Loucy (cell line): ENCODE data around the gene SLC35B4.

ENCODE experiments used
- H2AFZ ChIP-seq: fragments of 200-600 bp; sonication (generic); 2 replicates; pipeline ENCODE4 v1.6.0; 2016; ENCODE audit warnings: antibody characterized with exemption, mild to moderate bottlenecking, low read length, moderate library complexity
- H3F3A ChIP-seq: fragments of 200-600 bp; 2 replicates; pipeline ENCODE4 v1.6.0; 2016; ENCODE audit warnings: antibody characterized with exemption, low read depth, mild to moderate bottlenecking
- H3K27me3 ChIP-seq: fragments of 200-600 bp; sonication (generic); 2 replicates; pipeline ENCODE4 v1.6.1; 2014; ENCODE audit warnings: low read length, mild to moderate bottlenecking; ENCODE audit not compliant: insufficient read depth, poor library complexity, severe bottlenecking
- H3K36me3 ChIP-seq: fragments of 200-600 bp; sonication (generic); 2 replicates; pipeline ENCODE4 v1.6.1; 2016; ENCODE audit warnings: low read length; ENCODE audit not compliant: insufficient read depth
- H3K4me1 ChIP-seq: fragments of 200-600 bp; sonication (generic); 2 replicates; pipeline ENCODE4 v1.5.1; 2014; ENCODE audit warnings: low read length, mild to moderate bottlenecking; ENCODE audit not compliant: insufficient read depth, poor library complexity, severe bottlenecking
- H3K4me2 ChIP-seq: fragments of 200-600 bp; sonication (generic); 2 replicates; pipeline ENCODE4 v1.6.0; 2014; ENCODE audit warnings: antibody characterized with exemption, low read length, low read depth, mild to moderate bottlenecking; ENCODE audit not compliant: poor library complexity, severe bottlenecking
- H3K4me3 ChIP-seq: fragments of 200-600 bp; sonication (generic); 2 replicates; pipeline ENCODE4 v1.5.1; 2014; ENCODE audit warnings: low read length, mild to moderate bottlenecking, mixed read lengths; ENCODE audit not compliant: poor library complexity, severe bottlenecking
- H3K79me2 ChIP-seq: fragments of 200-600 bp; sonication (generic); 2 replicates; pipeline ENCODE4 v1.6.1; 2014; ENCODE audit warnings: low read length; ENCODE audit not compliant: insufficient read depth
- H3K9ac ChIP-seq: fragments of 200-600 bp; sonication (generic); 2 replicates; pipeline ENCODE4 v1.6.0; 2014; ENCODE audit warnings: mild to moderate bottlenecking, low read depth, low read length, moderate library complexity; ENCODE audit not compliant: poor library complexity, severe bottlenecking
- H3K9me2 ChIP-seq: fragments of 200-600 bp; sonication (generic); replicated peaks from 2 replicates; pipeline ENCODE4 v1.6.1; 2016; ENCODE audit warnings: low read depth, low read length, mixed read lengths
- H3K9me3 ChIP-seq: fragments of 200-600 bp; sonication (generic); 2 replicates; pipeline ENCODE4 v1.6.1; 2014; ENCODE audit warnings: mild to moderate bottlenecking, antibody characterized with exemption, low read length, low read depth; ENCODE audit not compliant: insufficient read depth
- H4K20me1 ChIP-seq: fragments of 200-600 bp; sonication (generic); 2 replicates; pipeline ENCODE4 v1.6.0; 2014; ENCODE audit warnings: antibody characterized with exemption, low read length, mild to moderate bottlenecking; ENCODE audit not compliant: insufficient read depth, poor library complexity, severe bottlenecking
- EZH2phosphoT487 ChIP-seq: fragments of 200-600 bp; IDR thresholded peaks from 2 replicates; pipeline ENCODE4 v1.6.1; 2018; ENCODE audit warnings: antibody characterized with exemption, mild to moderate bottlenecking, moderate library complexity, borderline replicate concordance
- TF ChIP-seq, protein P1 (sequence below): fragments of 200-600 bp; sonication (generic); conservative IDR thresholded peaks from 2 replicates; pipeline ENCODE4 v1.5.1; 2014; ENCODE audit warnings: mild to moderate bottlenecking, antibody characterized with exemption, low read length

SLC35B4 gene

DNA sequence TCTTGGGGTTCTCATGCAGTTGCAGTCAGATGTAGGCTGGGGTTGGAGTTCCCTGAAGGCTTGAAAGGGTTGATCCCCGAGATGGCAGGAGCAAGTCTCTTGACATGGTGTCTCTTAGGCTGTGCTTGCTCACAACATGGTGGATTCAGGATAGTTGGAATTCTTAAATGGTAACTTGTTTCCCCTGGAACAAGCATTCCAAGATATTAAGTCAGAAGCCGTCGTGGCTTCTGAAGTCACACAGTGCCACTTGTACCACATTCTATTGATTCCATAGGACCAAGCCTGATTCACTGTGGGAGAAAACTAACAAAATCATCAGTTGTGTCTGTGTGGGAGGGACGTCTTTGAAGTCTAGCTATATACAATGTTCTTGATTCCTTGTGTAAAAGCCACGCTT, 3.5 kb upstream of the SLC35B4 start:
- Histone ChIP-seq H3K4me1 (peaks cover 15% of the 10 kb centered on the region), H3K79me2 (peaks cover 13% of the 10 kb centered on the region), H3K36me3 (no peaks in the 10 kb centered on the region), H3F3A (no peaks in the 10 kb centered on the region), H3K9me3 (no peaks in the 10 kb centered on the region), H4K20me1 (no peaks in the 10 kb centered on the region), H3K9ac (no peak overlapping the region), H2AFZ (no peak overlapping the region), H3K9me2 (no peaks in the 10 kb centered on the region), H3K4me2 (no peak overlapping the region), H3K27me3 (no peaks in the 10 kb centered on the region), H3K4me3 (no peak overlapping the region)
- TF ChIP-seq, protein P1, sequence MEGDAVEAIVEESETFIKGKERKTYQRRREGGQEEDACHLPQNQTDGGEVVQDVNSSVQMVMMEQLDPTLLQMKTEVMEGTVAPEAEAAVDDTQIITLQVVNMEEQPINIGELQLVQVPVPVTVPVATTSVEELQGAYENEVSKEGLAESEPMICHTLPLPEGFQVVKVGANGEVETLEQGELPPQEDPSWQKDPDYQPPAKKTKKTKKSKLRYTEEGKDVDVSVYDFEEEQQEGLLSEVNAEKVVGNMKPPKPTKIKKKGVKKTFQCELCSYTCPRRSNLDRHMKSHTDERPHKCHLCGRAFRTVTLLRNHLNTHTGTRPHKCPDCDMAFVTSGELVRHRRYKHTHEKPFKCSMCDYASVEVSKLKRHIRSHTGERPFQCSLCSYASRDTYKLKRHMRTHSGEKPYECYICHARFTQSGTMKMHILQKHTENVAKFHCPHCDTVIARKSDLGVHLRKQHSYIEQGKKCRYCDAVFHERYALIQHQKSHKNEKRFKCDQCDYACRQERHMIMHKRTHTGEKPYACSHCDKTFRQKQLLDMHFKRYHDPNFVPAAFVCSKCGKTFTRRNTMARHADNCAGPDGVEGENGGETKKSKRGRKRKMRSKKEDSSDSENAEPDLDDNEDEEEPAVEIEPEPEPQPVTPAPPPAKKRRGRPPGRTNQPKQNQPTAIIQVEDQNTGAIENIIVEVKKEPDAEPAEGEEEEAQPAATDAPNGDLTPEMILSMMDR: no peak
- TF ChIP-seq EZH2phosphoT487: no peak

DNA sequence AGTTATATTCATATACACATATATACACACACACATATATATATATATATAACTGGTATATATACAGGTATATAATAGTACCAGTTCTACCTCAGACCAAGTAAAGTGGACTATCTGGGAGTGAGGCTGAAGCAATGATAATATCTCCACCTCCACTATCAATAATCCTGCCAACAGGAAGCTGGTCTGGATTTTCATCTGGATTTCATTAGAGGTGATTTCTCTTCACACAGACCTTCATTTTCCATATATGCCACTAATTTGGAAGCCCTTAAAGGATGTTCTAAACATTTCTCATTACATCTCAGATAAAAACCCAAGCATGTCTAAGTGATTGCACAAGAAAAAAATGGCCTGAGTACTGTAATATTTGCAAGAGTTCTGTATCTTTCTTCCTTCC, 1.7 kb upstream of the SLC35B4 start:
- TF ChIP-seq, protein P1: no peak
- TF ChIP-seq EZH2phosphoT487: no peak
- Histone ChIP-seq H3K4me3 (no peak overlapping the region), H3K27me3 (no peaks in the 10 kb centered on the region), H3K9ac (no peak overlapping the region), H3K9me3 (no peaks in the 10 kb centered on the region), H3K9me2 (no peaks in the 10 kb centered on the region), H2AFZ (no peak overlapping the region), H4K20me1 (no peaks in the 10 kb centered on the region), H3F3A (no peaks in the 10 kb centered on the region), H3K4me2 (no peak overlapping the region), H3K4me1 (peaks cover 25% of the 10 kb centered on the region), H3K36me3 (no peaks in the 10 kb centered on the region), H3K79me2 (peaks cover 17% of the 10 kb centered on the region)

DNA sequence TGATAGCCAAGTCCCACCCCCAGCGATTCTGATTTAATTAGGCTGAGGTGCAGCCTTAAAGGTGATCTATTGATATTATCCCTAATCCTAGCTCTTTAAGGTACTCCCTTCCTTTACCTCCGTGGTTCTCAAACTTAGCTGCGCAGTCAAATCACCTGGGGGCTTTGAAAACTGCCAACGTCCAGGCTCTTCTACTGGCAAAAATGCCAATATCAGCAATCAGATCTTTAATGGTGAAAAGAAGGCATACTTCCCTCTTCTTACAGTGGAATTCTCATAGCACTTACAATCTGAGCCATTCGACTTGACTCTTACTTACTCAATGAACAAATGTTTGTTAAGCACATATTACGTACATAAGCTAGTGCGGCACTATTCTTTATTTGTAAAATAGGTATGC, 704 bp upstream of the SLC35B4 start:
- Histone ChIP-seq H3K79me2 (peaks cover 17% of the 10 kb centered on the region), H3K4me1 (peaks cover 25% of the 10 kb centered on the region), H3K9me3 (no peaks in the 10 kb centered on the region), H2AFZ (peak overlapping the region; percentile 92), H3K4me3 (peak overlapping the region; percentile 98), H3K9me2 (no peaks in the 10 kb centered on the region), H3K9ac (peak overlapping the region; percentile 87), H3K27me3 (no peaks in the 10 kb centered on the region), H4K20me1 (no peaks in the 10 kb centered on the region), H3K4me2 (peak overlapping the region; percentile 76), H3F3A (no peaks in the 10 kb centered on the region), H3K36me3 (no peaks in the 10 kb centered on the region)
- TF ChIP-seq, protein P1: no peak
- TF ChIP-seq EZH2phosphoT487: no peak
